Amniotic epithelial cell (primary cell): ENCODE results near the gene MGMT.

ENCODE experiments used
- DNase-seq: peaks from one replicate; pipeline ENCODE4 v3.0.0-alpha.2; 2010; ENCODE audit warnings: low read depth

MGMT gene

GRCh38 chr10:129809431-129809830, 342.4 kb downstream of the MGMT start:
- DNase-seq, result no peak

GRCh38 chr10:129809841-129810240, 342.8 kb downstream of the MGMT start:
- DNase-seq, result no peak

- no peak for DNase-seq
Observed at GRCh38 chr10:129811208-129811607, 344.2 kb downstream of the MGMT start.

GRCh38 chr10:129812398-129812797, 345.4 kb downstream of the MGMT start:
- DNase-seq, result no peak

GRCh38 chr10:129814681-129815646, 347.9 kb downstream of the MGMT start:
- DNase-seq, result no peak

- DNase-seq, result no peak
Observed at GRCh38 chr10:129815898-129816655, 349.0 kb downstream of the MGMT start.

- no peak for DNase-seq
Observed at GRCh38 chr10:129816656-129817045, 349.6 kb downstream of the MGMT start.
